Measurements from ENCODE around the gene EIF3D. TPM values are rescaled to one million over a fixed set of nuclear protein-coding genes. Genes with fewer than 3 reads are reported as not detected.

The EIF3D gene
- total RNA-seq, 1 experiment from 2014 or later, result 151 TPM

- DNase-seq (ENCODE audit: low read depth, low spot score) (no peak), ATAC-seq (no peak)
- intact Hi-C loops (cut with micrococcal nuclease; ENCODE audit: unreplicated experiment), result no loop called here
- ChIA-PET POLR2A (no interaction called here), CTCF (no interaction called here)
- no TSS peak for BruUV-seq (replicated peaks)
- H3K27ac ChIP-seq (ENCODE audit: low read length), result no peak overlapping the region
- in situ Hi-C loops (cut with HindIII; ENCODE audit: low pct_unique_long_range_greater_than_20kb, low sequenced_read_pairs), result no loop called here
- peaks cover 2% of the 10 kb centered on the region; the same call in 1 of the 2 replicates for H3K36me3 ChIP-seq (ENCODE audit: control insufficient read depth, insufficient read depth, low read length)
- no peak overlapping the region for H3K4me3 ChIP-seq (ENCODE audit: low read depth in 2 of 2, low read length in 2 of 2)
- TF ChIP-seq REST (IDR thresholded peaks at IDR 0.05; ENCODE audit: insufficient read depth in 1 of 2, low read depth in 2 of 2, low read length in 1 of 2), result no peak
- no peak for TF ChIP-seq SIN3A (IDR thresholded peaks at IDR 0.05; ENCODE audit: borderline replicate concordance, insufficient read depth, low read depth, low read length)
- TF ChIP-seq CTCF (IDR thresholded peaks at IDR 0.05), result no peak
- TF ChIP-seq POLR2AphosphoS5 (IDR thresholded peaks at IDR 0.05; ENCODE audit: low read depth, low read length), result no peak
- no peak for TF ChIP-seq TCF7L2 (IDR thresholded peaks at IDR 0.05; ENCODE audit: low read depth, low read length)
- no peaks in the 10 kb centered on the region for H3K9me3 ChIP-seq (ENCODE audit: control insufficient read depth, insufficient read depth, low read depth, low read length)
- no peaks in the 10 kb centered on the region for H3K27me3 ChIP-seq (ENCODE audit: control insufficient read depth, insufficient read depth, low read length)
- peaks cover 2% of the 10 kb centered on the region for H3K4me1 ChIP-seq (ENCODE audit: control insufficient read depth, insufficient read depth, low read length)
Measured at GRCh38 chr22:36475341-36475740, 53.6 kb downstream of the EIF3D start.

GRCh38 chr22:36472689-36473088, 56.3 kb downstream of the EIF3D start:
- Histone ChIP-seq H3K27me3 (ENCODE audit: control insufficient read depth, insufficient read depth, low read length) (no peaks in the 10 kb centered on the region), H3K4me1 (ENCODE audit: control insufficient read depth, insufficient read depth, low read length) (peaks cover 22% of the 10 kb centered on the region), H3K9me3 (ENCODE audit: control insufficient read depth, insufficient read depth, low read depth, low read length) (no peaks in the 10 kb centered on the region), H3K4me3 (ENCODE audit: low read depth in 2 of 2, low read length in 2 of 2) (no peak overlapping the region), H3K27ac (ENCODE audit: low read length) (no peak overlapping the region), H3K36me3 (ENCODE audit: control insufficient read depth, insufficient read depth, low read length) (no peaks in the 10 kb centered on the region)
- ATAC-seq (no peak), DNase-seq (ENCODE audit: low read depth, low spot score) (no peak)
- TF ChIP-seq REST (IDR thresholded peaks at IDR 0.05; ENCODE audit: insufficient read depth in 1 of 2, low read depth in 2 of 2, low read length in 1 of 2) (no peak), CTCF (IDR thresholded peaks at IDR 0.05) (no peak), SIN3A (IDR thresholded peaks at IDR 0.05; ENCODE audit: borderline replicate concordance, insufficient read depth, low read depth, low read length) (no peak), POLR2AphosphoS5 (IDR thresholded peaks at IDR 0.05; ENCODE audit: low read depth, low read length) (no peak), TCF7L2 (IDR thresholded peaks at IDR 0.05; ENCODE audit: low read depth, low read length) (no peak)
- no TSS peak for BruUV-seq (replicated peaks)
- POLR2A ChIA-PET, result no interaction called here
- intact Hi-C loops (cut with micrococcal nuclease; ENCODE audit: unreplicated experiment), result loop anchor here (5.0 kb wide), 1 partner anchor 170 kb away; no protein-coding TSS in a partner anchor
- in situ Hi-C loops (cut with HindIII; ENCODE audit: low pct_unique_long_range_greater_than_20kb, low sequenced_read_pairs), result no loop called here
- CTCF ChIA-PET, result no interaction called here

All from Panc1 (cell line).